ENCODE results near the gene ADAMTS2.

The ADAMTS2 gene

DNA sequence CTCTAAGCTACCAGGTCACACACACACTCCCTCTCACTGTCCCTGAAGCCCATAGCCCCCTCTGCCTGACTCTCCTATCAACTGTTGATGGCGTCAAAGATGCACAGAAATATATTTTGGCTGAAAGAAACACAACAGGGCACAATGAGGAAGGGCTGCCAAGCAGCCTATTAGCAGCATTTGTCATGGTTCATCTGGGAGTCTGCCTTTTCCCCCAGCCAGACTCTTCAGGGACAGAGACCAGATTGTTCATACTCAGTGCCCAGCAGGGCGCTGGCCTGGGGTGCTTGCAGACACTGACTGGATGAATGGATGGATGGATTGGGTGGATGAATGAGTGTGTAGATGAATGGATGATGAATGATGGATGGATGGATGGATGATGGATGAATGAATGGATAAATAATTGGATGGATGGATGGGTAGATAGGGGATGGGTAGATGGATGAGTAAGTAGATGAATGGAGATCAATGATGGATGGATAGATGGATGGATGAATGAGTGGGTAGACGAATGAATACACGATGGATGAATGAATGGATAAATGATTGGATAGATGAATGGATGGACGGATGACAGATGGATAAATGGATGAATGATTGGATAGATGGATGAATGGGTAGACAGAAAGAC, 90.5 kb downstream of the ADAMTS2 start:
- no peak for DNase-seq (ENCODE audit: low read depth in 2 of 2)

DNA sequence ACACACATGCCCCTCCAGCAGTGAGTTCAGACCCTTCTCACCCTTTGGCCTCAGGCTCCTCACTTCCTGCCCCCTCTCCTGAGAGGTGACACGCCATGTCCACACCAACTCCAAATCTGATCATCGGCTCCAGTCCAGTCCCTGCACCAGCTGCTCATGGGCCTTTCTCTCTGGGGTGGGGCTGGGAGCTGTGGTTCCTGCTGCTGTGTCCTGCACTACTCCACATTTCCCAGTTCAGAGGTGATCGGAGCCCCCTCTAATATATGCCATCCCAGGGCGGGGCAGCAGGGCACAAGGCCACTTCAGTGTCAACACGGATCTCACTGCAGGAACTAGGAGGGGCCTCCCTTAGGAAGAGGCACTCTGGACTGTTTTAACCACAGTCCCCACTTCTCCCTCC, 91.5 kb downstream of the ADAMTS2 start:
- no peak for DNase-seq (ENCODE audit: low read depth in 2 of 2)

DNA sequence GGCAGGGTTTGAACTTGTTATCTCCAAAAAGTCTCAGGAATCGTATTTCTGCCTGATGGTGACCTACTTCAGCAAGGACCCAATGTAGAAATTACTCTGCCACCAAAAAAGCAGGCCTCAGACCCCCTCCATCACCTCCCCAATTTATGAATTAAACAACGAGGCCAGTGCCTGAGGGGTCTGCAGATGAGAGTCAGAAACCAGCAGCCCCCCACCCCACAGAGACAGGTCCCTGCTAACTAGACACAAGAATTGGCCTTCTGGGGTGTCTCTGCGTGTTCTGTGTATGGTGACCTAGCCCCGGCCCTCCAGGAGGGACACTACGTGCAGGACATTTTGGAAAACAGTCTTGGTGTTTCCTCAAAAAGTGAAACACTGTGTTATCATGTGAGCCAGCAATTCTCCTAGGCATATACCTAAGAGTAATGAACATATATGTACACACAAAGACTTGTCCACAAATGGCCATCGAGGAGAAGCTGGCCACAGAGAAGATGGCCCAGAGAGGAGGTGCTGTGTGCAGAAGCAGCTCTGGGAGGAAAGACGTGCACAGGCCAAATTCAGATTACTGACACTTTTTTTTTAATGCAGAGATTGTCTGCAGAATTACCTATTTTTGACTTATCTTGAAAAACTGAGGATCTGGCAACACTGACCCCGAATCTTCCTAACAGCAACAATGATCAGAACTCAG, 93.8 kb downstream of the ADAMTS2 start:
- DNase-seq (ENCODE audit: low read depth in 2 of 2): no peak

DNA sequence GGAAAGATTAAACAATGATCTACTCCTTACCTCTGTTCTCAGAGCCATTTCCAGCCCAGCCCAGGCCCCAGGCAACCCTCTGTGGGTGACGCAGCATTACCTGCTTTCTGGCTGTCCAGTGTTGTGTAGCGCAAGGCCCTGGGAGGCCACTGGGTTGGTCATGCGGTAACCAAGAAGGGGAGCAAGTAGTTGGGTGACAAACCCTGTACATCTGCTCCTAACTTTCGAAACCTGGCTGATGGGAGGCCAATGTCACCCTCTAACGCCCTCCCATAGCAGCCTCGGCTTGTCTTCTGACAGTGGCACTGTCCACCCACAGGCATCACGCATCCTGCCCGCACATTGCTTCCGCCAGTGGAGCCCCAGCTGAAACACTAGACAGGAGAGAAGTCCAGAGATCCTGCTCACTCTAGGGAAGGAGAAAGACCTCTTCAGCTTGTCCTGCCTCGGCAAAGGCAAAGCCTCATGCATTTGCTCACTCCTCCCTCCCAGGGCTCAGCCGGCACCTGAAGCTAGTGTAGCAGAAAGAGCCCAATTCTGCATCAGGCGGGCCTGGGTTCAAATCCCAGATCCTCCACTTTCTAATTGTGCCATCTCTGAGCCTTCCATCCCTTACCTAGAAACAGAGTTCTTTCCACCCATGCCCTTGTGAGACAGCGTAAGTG, 94.6 kb downstream of the ADAMTS2 start:
- no peak for DNase-seq (ENCODE audit: low read depth in 2 of 2)

DNA sequence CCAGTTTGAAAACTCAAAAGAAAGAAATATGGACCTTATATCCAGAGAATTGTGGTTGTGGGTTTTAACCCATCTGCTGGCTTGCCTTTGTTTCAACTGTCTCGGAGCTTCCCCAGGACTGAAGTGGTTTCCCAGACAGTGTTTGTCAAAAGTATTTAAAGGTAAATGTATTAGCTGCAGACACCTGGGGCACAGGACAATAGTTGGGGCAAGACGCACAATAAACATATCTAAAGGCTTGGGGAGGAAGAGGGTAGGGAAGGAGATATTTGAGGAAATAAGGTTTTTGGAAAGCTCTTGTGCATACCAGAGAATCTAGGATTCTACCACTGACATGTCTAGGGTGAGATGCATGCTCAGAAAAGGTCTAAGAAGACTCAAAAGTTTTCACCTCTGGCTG, 99.0 kb downstream of the ADAMTS2 start:
- no peak for DNase-seq (ENCODE audit: low read depth in 2 of 2)

DNA sequence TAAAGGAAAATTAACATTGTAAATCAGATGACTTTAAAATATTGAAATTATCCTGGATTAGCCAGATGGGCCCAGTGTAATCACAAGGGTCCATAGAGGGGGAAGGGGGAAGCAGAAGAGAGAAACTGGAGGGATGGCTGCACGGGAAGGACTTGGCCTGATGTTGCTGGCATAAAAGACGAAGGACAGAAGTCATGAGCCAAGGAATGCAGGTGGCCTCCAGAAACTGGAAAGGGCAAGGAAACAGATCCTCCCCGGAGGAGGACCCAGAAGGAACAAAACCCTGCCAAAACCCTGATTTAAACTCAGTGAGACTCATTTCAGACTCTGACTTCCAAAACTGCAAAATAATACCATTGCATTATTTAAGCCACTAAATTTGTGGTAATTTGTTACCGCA, 100.2 kb downstream of the ADAMTS2 start:
- DNase-seq (ENCODE audit: low read depth in 2 of 2): no peak

DNA sequence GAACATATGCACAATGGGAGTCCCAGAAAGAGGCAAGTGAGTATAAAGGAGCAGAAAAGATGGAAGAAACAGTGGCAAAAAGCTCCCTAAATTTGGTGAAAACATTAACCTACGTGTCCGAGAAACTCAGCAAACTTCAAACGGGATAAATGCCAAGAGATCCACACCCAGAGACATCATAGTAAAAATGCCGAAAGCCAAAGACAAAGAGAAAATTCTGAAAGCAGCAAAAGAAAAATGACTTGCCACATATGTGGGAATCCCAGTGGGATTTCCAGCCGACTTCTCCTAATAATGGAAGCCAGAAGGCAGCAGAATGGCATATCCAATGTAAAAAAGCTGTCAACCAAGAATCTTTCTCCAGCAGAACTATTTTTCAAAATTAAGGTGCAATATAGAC, 101.2 kb downstream of the ADAMTS2 start:
- DNase-seq (ENCODE audit: low read depth in 2 of 2): no peak

DNA sequence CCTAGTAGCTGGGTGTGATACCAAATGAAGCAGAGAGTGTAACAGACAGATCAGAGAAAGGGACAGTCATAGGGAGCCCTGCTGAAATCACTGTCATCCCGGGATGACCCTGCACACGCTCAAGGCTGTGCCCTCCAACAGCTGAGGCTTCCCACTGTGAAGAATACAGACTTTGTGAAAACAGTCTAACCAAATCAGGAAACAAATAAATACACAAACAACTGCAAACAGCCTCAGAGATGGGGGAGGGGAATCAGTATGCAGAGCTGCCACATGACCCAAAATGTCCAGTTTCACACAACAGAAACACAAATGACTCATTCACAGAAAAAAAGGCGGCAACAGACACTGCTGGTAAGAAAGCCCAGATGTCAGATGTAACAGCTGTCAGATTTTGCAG, 101.9 kb downstream of the ADAMTS2 start:
- no peak for DNase-seq (ENCODE audit: low read depth in 2 of 2)

DNA sequence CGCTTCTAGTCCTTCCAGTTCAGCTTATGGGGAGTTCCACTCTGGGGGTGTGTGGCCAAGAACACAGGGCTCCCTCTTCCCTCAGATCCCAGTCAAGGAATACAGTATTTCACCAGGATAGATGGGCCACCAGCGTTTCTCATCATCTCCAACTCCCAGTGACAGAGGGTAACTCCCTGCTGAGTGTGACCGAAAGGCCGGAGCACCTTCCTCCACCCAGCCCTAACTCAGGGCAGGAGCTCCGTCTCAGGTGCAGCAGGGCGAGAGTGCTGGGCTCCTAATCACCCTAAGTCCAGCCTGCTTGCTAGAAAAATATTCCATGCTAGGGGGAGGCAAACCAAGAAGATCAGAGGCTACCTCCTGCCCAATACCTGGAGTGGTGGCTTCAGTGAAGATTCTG, 102.6 kb downstream of the ADAMTS2 start:
- DNase-seq (ENCODE audit: low read depth in 2 of 2): no peak

DNA sequence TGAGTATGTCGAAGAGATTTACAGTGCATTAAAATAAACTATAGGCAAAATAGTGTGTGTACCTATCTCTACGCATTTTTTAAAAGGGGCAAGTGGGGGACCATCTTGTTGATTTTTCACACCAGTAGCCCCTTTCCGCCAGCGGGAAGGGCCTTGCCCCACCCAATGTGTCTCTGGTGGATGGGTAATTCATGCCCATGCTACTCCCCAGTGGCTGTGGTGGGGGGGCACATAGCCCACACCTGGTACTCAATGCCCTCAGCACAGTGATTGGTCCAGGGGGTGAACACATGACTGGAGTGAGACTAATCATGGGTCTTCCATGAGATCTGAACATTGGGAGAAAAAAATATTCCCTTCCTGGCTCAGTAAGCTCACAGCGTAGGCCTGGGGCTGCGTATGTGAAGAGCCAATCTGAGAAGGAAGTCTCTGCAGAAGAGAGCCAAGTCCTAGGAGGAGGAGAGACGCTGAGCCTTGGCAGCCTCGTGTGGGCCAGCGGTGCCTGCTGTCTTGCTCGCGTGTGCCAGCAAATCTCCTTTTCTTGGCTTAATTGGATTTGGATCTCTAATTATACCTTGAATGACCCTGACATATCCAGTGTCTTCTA, 103.4 kb downstream of the ADAMTS2 start:
- no peak for DNase-seq (ENCODE audit: low read depth in 2 of 2)

DNA sequence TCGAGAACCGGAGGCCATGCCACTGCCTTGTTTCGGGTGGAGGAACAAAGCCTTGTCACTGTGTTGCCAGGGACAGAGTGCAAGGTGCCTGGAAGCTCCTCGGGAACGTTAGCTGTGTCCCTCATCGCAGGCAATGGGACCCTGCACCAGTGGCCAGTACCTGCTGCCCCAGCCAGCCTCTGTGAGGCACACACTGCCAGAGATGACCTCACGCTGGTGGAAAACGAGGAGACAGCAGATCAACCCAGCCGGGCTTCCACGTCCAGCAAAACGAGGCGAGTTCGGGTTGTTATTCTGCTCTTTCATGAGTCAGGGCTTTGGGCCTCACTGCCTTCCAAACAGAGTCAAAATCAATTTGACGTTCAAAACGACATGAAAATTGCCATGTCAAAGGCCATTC, 104.1 kb downstream of the ADAMTS2 start:
- DNase-seq (ENCODE audit: low read depth in 2 of 2): no peak

DNA sequence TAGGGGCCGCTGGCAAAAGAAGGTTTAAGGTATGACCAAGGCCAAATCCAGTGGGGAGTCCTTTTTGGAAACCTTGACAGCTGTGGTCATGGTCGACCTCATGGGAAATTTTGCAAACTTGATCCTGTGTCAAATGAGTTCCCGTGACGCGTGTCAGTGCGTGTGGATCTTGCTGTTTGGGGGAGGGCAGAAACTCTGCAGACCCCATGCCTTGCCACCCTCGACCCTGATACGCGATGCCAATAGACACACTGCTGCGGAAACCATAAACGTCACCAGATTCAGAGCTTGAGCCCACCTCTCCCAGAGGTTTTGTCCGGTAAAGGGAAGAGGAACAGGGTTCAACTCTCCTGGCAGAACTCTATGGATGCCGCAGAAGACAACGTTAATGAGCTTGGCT, 104.7 kb downstream of the ADAMTS2 start:
- DNase-seq (ENCODE audit: low read depth in 2 of 2): no peak

DNA sequence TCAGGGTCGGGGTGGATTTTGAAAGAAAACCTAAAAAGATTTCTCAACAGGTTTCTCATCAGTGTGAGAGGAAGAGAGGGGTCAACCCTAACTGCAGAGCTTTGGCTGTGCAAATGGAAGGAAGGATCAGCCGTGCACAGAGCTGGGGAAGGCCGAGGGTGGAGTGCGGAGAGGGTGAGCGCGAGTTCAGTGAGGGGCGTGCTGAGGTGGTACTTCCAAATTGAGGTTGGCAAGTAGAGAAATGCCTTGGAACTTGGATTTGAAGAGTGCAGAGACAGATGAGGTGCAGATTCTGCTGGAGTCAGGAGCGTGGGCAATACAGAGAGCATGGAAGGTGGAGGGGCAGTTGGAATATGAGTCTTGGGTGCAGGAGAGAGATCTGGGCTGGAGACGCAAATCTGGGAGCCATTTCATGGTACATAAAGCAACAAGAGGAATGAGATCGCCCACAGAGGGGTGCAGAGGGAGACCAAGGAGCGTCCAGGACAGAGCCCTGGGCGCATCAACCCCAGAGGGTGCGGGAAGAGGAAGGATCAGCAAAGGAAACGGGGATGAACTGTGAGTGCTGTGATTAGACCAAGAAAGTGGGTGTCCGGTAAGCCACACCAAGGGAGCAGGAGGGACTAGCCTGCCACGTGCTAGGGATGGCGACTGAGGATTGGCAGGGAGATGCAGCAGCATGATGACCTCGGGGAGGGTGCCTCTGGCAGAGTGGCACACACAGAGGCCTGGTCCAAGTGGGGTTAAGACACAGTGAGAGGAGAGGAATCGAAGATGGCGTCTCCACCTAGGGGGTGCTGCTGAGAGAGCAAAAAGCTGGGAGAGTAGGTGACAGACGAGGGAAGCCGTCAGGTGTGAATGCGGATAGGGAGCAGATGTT, 105.8 kb downstream of the ADAMTS2 start:
- no peak for DNase-seq (ENCODE audit: low read depth in 2 of 2)

DNA sequence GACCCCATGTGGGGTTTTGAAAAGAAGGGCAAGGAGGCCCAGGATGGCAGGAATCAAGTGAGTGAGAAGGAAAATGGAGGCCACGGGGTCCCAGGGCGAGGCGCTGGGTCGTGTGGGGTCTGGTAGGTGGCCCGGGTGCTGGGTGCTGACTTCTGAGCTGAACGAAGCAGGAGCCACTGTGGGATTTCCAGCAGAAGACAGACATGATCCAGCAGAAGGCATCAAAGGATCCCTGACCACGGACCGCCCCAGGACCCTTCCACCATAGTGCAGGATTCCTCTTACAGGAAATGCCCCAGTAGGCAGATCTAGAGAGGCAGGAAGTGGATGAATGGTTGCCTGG, 106.7 kb downstream of the ADAMTS2 start:
- DNase-seq (ENCODE audit: low read depth in 2 of 2): no peak

DNA sequence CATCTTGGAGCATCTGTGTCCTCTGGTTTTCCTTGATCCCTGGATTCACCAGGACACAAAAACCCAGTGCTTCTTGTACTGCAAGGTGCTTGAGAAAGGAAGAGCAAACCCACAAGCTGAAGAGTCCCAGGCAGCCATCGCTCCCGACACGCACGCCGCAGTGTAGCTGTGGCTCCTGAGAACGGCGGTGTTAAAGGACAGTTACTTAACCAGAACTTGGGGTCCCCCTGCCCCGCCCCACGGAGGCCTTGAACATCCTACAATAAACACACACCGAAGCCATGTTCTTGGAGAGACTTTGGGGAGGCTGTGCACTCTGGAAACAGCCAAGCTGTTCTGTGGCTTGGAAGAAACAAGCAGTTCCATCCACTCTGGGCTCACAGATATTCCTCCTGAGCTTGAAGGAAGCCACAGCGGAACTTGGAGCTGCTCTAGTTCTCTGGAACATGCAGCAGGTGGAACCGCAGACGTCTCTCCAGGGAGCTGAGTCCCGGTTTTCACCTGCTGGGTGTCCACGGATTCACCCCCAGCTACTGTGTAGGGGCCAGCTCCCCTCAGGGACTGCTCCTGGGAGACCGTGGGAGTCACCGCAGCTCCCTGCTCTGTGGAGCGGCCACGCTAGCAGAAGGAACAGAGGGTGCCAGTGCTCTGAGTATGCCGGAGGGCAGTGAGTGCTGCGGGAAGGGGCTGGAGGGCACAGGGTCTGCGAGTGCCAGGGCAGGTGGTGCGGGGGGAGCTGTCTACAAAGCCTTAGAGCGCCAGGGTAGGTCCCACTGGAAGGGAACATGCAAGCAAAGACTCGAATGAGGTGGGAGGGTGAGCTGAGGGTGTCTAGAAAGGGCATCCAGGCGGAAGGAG, 107.3 kb downstream of the ADAMTS2 start:
- DNase-seq (ENCODE audit: low read depth in 2 of 2): no peak

DNA sequence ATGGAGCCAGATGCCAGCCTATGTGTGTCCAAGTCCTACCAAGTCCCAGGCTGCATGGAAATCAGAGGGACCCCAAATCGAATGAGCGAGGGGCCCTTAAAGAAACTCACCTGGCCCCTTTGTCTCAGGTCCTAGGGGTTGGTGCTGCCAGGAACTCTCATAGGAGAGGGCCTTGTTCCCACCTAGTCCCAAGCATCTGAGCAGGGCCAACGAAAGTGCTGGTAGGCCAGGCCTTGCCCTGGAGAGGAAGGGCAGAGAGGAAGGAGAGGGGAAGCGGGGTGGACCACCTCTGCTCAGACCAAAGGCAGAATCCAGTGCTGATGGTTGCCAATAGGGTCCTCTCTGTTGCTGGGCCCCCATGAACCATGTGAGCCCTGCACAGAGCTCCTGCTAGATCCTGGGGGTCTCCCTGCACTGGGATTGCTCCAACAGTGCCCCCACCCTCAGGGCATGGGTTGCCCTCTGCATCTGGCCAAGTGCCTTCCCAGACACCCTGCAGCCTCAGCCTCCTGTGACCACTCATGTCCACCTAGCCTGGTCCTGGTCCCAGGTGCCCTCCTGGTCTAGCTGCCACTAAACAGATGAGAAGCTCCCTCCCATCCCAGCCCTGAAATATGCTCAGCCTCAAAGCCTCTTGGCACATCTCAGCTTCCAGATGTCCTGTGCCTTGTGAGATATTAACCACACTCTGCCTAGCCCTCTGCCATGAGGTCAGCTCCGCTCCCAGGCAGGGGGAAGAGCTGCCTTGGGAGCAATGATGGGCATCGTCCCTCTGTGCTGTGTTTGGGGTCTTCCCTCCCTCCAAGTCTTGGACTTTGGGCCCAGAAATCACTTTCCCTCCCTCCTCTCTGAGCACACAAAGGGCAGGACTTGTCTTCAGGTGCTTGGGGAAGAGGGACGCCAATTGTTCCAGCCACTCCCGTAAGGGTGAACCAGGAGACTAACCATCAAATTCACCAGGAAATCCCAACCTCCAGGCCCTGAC, 109.6 kb downstream of the ADAMTS2 start:
- no peak for DNase-seq (ENCODE audit: low read depth in 2 of 2)

DNA sequence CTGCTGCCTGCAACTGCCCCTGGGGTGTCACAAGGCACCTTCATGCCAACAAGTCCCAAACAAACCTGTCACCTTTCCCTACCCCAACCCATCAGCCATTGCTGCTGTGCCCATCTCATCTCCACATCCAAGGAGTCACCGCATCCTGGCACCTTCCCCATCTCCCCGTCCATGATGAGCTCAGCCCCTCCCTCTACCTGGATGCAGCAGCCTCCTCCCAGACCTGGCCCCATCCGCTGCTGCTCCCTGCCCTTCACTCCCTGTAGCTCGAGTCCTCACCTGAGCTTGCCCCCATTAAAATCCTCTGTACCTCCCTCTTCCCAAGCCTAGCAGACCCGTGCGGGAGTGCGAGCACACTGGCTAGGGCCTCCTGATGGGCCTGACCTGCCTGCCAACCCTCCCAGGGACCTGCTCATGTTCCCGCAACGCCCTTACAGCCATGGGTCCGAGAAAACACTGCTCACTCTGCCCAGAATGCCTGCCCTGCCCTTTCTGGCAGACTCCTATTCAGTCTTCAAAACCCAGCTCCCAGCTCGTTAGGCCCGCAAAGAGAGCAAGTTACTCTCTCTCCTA, 110.6 kb downstream of the ADAMTS2 start:
- no peak for DNase-seq (ENCODE audit: low read depth in 2 of 2)

DNA sequence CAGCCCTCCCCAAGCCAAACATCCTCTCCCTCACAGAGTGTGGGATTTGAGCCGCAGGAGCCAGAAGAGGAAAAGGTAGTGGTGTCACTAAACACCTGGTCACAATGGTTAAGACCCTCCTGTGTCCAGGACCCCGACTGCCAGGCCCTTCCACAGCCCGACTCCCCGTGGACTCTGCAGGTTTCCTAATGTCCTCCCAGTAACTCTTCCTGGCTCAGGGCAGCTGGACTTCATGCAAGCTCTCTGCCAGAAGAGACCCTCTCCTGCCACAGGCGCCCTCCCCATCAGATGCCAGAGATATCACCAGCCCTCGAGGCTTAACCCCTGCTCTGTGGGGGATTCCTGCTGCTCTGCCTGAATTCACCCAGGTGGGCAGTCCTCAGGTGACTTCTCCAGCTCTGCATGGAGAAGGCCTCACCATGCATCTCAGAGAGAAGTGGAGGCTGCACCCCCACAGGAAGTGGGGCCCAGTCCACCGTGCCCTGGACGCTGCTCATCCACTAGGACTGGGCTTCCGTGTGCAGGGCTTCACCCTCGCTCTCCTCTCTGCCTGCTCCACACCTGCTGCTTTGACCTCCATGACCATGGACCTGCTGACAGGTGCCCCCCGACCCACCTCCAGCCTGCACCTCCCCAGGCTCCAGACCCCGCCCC, 111.2 kb downstream of the ADAMTS2 start:
- no peak for DNase-seq (ENCODE audit: low read depth in 2 of 2)
